Lung (tissue), 12 donors: ENCODE results near the gene DBET. TPM values are rescaled to one million over a fixed set of nuclear protein-coding genes. Genes with fewer than 3 reads are reported as not detected.

Experiments used
- ATAC-seq: fragments of 200-7000 bp; cut with Tn5 transposase; one replicate; pipeline ENCODE4 v1.9.1; 2020; ENCODE audit warnings: moderate number of reproducible peaks; ENCODE audit not compliant: insufficient read depth, low FRiP score
- DNase-seq, 3 donors: peaks; one replicate each; pipeline ENCODE4 v3.0.0-alpha.2; 2013 to 2017
- H3K27ac ChIP-seq, 2 donors: one replicate each; pipeline ENCODE4 v1.5.1; 2013; ENCODE audit warnings: mild to moderate bottlenecking in 2 of 2, moderate library complexity in 2 of 2, control low read depth in 1 of 2, inconsistent platforms in 1 of 2, low read depth in 1 of 2, low read length in 1 of 2
- H3K27me3 ChIP-seq, 3 donors: one replicate each; pipeline ENCODE4 v1.5.1; 2013; ENCODE audit warnings: low read length in 2 of 3; ENCODE audit not compliant: control insufficient read depth in 3 of 3, insufficient read depth in 3 of 3
- H3K36me3 ChIP-seq, 4 donors: one replicate each; pipeline ENCODE4 v1.5.1; 2013; ENCODE audit warnings: low read length in 4 of 4, mild to moderate bottlenecking in 1 of 4, moderate library complexity in 1 of 4; ENCODE audit not compliant: control insufficient read depth in 4 of 4, insufficient read depth in 4 of 4
- H3K4me1 ChIP-seq, 5 donors: one replicate each; pipeline ENCODE4 v1.5.1; 2013; ENCODE audit warnings: low read length in 5 of 5, mild to moderate bottlenecking in 2 of 5, moderate library complexity in 1 of 5; ENCODE audit not compliant: control insufficient read depth in 5 of 5, insufficient read depth in 5 of 5
- H3K4me3 ChIP-seq: one replicate; pipeline ENCODE4 v1.5.1; 2013; ENCODE audit warnings: mild to moderate bottlenecking, control low read depth, moderate library complexity
- H3K9ac ChIP-seq, 2 donors: one replicate each; pipeline ENCODE4 v1.5.1; 2013; ENCODE audit warnings: low read length in 2 of 2, control low read depth in 1 of 2; ENCODE audit not compliant: insufficient read depth in 1 of 2
- H3K9me3 ChIP-seq, 4 donors: one replicate each; pipeline ENCODE4 v1.5.1; 2013; ENCODE audit warnings: low read length in 3 of 4, mild to moderate bottlenecking in 1 of 4, moderate library complexity in 1 of 4; ENCODE audit not compliant: control insufficient read depth in 4 of 4, insufficient read depth in 3 of 4
- CTCF ChIP-seq: IDR thresholded peaks from 2 replicates; pipeline ENCODE4 v1.5.1; 2012; ENCODE audit warnings: mild to moderate bottlenecking; ENCODE audit errors: control extremely low read depth, extremely low read depth
- WGBS, 2 donors: extraction: QIAGEN DNeasy Blood & Tissue Kit; methylation state at CpG; one replicate each; pipeline ENCODE4 v1.1.7; 2013; 5-methylcytosine and 5-hydroxymethylcytosine counted together
- polyA plus RNA-seq, 2 donors: library from polyadenylated mRNA; stranded (reverse); fragments of 200-250 nt; gene quantifications; one replicate each; pipeline ENCODE4 v1.2.1, GENCODE V29; 2013
- total RNA-seq, 2 donors: library from RNA; depleted of rRNA in 1 of 2; stranded (reverse); fragments of >200 nt in 1 of 2; gene quantifications; one replicate each; pipeline ENCODE4 v1.2.1, GENCODE V29; 2014 to 2021
- donor health status: control.
- donor health status: control.
- donor health status: Bipolar disorder and iron deficiency.
- donor health status: healthy.
- donor health status: DM: yes; HTN: yes; CAD: no.

Gene DBET
- total and polyA plus RNA-seq, 4 donors = not detected

GRCh38 chr4:190016369-190017289, 47.7 kb upstream of the DBET start:
- WGBS, 2 donors = 20 to 21% methylated on average over 43 of the region's 43 CpGs
- TF ChIP-seq CTCF = no peak
- ATAC-seq = no peak

GRCh38 chr4:190017357-190018200, 46.7 kb upstream of the DBET start:
- 3 to 5% methylated on average over 45 to 62 of the region's 62 CpGs for WGBS, 2 donors
- no peak overlapping the region for H3K4me3 ChIP-seq
- ATAC-seq = no peak
- peaks cover 20 to 67% (median 48%) of the 10 kb centered on the region in 3 donors for H3K27me3 ChIP-seq
- H3K27ac ChIP-seq = no peak overlapping the region
- H3K36me3 ChIP-seq = no peaks in the 10 kb centered on the region
- H3K9ac ChIP-seq = no peak overlapping the region
- DNase-seq = peak in 1 of 3 donors; percentile 13
- H3K4me1 ChIP-seq = peaks cover 0 to 18% (median 0%) of the 10 kb centered on the region in 5 donors
- peaks cover 0 to 22% (median 0%) of the 10 kb centered on the region in 4 donors for H3K9me3 ChIP-seq
- TF ChIP-seq CTCF = no peak

More at GRCh38 chr4:190016369-190017289, 47.7 kb upstream of the DBET start:
- H3K4me1 ChIP-seq = peaks cover 0 to 18% (median 0%) of the 10 kb centered on the region in 5 donors
- no peak overlapping the region for H3K9ac ChIP-seq
- peaks cover 0 to 25% (median 0%) of the 10 kb centered on the region in 4 donors for H3K9me3 ChIP-seq
- no peaks in the 10 kb centered on the region for H3K36me3 ChIP-seq
- no peak for DNase-seq
- H3K4me3 ChIP-seq = no peak overlapping the region
- H3K27me3 ChIP-seq = peaks cover 20 to 70% (median 50%) of the 10 kb centered on the region in 3 donors
- H3K27ac ChIP-seq = no peak overlapping the region

- peaks cover 20 to 68% (median 45%) of the 10 kb centered on the region in 3 donors for H3K27me3 ChIP-seq
- H3K4me1 ChIP-seq = peaks cover 0 to 18% (median 0%) of the 10 kb centered on the region in 5 donors
- no peak for TF ChIP-seq CTCF
- no peak overlapping the region for H3K9ac ChIP-seq
- no peak for DNase-seq
- WGBS, 2 donors = 9 to 12% methylated on average over 38 of the region's 38 CpGs
- no peaks in the 10 kb centered on the region for H3K36me3 ChIP-seq
- no peak overlapping the region for H3K4me3 ChIP-seq
- ATAC-seq = no peak
- peaks cover 0 to 18% (median 0%) of the 10 kb centered on the region in 4 donors for H3K9me3 ChIP-seq
- H3K27ac ChIP-seq = no peak overlapping the region
These were observed 45.9 kb upstream of the DBET start for GRCh38 chr4:190018201-190018920.
